Suprapubic skin (tissue), 4 donors: ENCODE results near the gene MLKL. TPM values are rescaled to one million over a fixed set of nuclear protein-coding genes. Genes with fewer than 3 reads are reported as not detected.

Experiments used
- DNase-seq, 2 donors: peaks; one replicate each; pipeline ENCODE4 v3.0.0-alpha.2; 2019; ENCODE audit warnings: low spot score in 2 of 2
- H3K27ac ChIP-seq: fragments of 200-600 bp; sonication (generic); one replicate; pipeline ENCODE4 v1.5.1; 2019
- H3K27me3 ChIP-seq: fragments of 200-600 bp; sonication (generic); one replicate; pipeline ENCODE4 v1.5.1; 2019
- H3K36me3 ChIP-seq: fragments of 200-600 bp; sonication (generic); one replicate; pipeline ENCODE4 v1.5.1; 2019
- H3K4me1 ChIP-seq: fragments of 200-600 bp; sonication (generic); one replicate; pipeline ENCODE4 v1.5.1; 2019
- H3K4me3 ChIP-seq: fragments of 200-600 bp; sonication (generic); one replicate; pipeline ENCODE4 v1.5.1; 2019; ENCODE audit warnings: mild to moderate bottlenecking
- H3K9me3 ChIP-seq: fragments of 200-600 bp; sonication (generic); one replicate; pipeline ENCODE4 v1.5.1; 2019
- CTCF ChIP-seq, 2 donors: fragments of 200-600 bp in 1 of 2; fragments of 450-650 bp in 1 of 2; sonication (generic) in 1 of 2; IDR thresholded peaks; one replicate each; pipeline ENCODE4 v1.5.1; 2016 to 2019; ENCODE audit warnings: antibody characterized with exemption in 2 of 2, mild to moderate bottlenecking in 1 of 2, moderate library complexity in 1 of 2
- EP300 ChIP-seq: sonication (generic); formaldehyde crosslinking; IDR thresholded peaks from one replicate; pipeline ENCODE4 v1.6.1; 2017; ENCODE audit warnings: antibody characterized with exemption
- POLR2A ChIP-seq, 2 donors: fragments of 450-650 bp; IDR thresholded peaks; one replicate each; pipeline ENCODE4 v1.6.1; 2017; ENCODE audit warnings: antibody characterized with exemption in 2 of 2, mild to moderate bottlenecking in 2 of 2, moderate library complexity in 2 of 2
- POLR2AphosphoS5 ChIP-seq, 3 donors: sonication (generic); formaldehyde crosslinking; IDR thresholded peaks; one replicate each; pipeline ENCODE4 v1.6.1; 2017; ENCODE audit warnings: antibody characterized with exemption in 3 of 3
- WGBS: methylation state at CpG from one replicate; pipeline ENCODE4 v1.1.5; 2018; 5-methylcytosine and 5-hydroxymethylcytosine counted together
- total RNA-seq, 4 donors: library from RNA; depleted of rRNA; stranded (reverse); fragments of >200 nt; gene quantifications; one replicate each; pipeline ENCODE4 v1.1.0, GENCODE V29; 2016

The MLKL gene
- total RNA-seq, 4 donors from 2014 or later, result 3.1 to 12.0 (median 7.0) TPM

- Histone ChIP-seq H3K9me3 (peaks cover 3% of the 10 kb centered on the region), H3K27me3 (peaks cover 7% of the 10 kb centered on the region), H3K36me3 (no peaks in the 10 kb centered on the region), H3K27ac (no peak overlapping the region), H3K4me3 (no peak overlapping the region), H3K4me1 (peaks cover 19% of the 10 kb centered on the region)
- WGBS, result 89% methylated on average over 8 of the region's 8 CpGs
- TF ChIP-seq CTCF (IDR thresholded peaks at IDR 0.05), result no peak
- no peak for TF ChIP-seq POLR2A (IDR thresholded peaks at IDR 0.05)
- TF ChIP-seq POLR2AphosphoS5 (IDR thresholded peaks at IDR 0.05), result no peak
- no peak for TF ChIP-seq EP300
- no peak for DNase-seq
Measured at GRCh38 chr16:74731853-74732477, 31.3 kb upstream of the MLKL start.

GRCh38 chr16:74729783-74730683 lies 29.4 kb upstream of the MLKL start:
- H3K27me3 ChIP-seq, result peaks cover 4% of the 10 kb centered on the region
- H3K36me3 ChIP-seq, result no peaks in the 10 kb centered on the region
- 39% methylated on average over 8 of the region's 11 CpGs for WGBS
- peaks cover 3% of the 10 kb centered on the region for H3K9me3 ChIP-seq
- no peak overlapping the region for H3K4me3 ChIP-seq
- DNase-seq, result no peak
- peaks cover 19% of the 10 kb centered on the region for H3K4me1 ChIP-seq
- H3K27ac ChIP-seq, result peak overlapping the region; percentile 73
- TF ChIP-seq POLR2A (IDR thresholded peaks at IDR 0.05) (no peak), POLR2AphosphoS5 (IDR thresholded peaks at IDR 0.05) (no peak), EP300 (no peak), CTCF (IDR thresholded peaks at IDR 0.05) (no peak)

- peaks cover 19% of the 10 kb centered on the region for H3K4me1 ChIP-seq
- H3K27me3 ChIP-seq, result peaks cover 13% of the 10 kb centered on the region
- H3K9me3 ChIP-seq, result peaks cover 3% of the 10 kb centered on the region
- DNase-seq, result no peak
- no peak overlapping the region for H3K27ac ChIP-seq
- WGBS, result 96% methylated on average over 4 of the region's 4 CpGs
- H3K4me3 ChIP-seq, result no peak overlapping the region
- no peaks in the 10 kb centered on the region for H3K36me3 ChIP-seq
- no peak for TF ChIP-seq EP300
- TF ChIP-seq POLR2AphosphoS5 (IDR thresholded peaks at IDR 0.05), result no peak
- no peak for TF ChIP-seq CTCF (IDR thresholded peaks at IDR 0.05)
Measured at GRCh38 chr16:74727903-74728302, 27.2 kb upstream of the MLKL start.

GRCh38 chr16:74726716-74727115 lies 26.1 kb upstream of the MLKL start:
- H3K4me1 ChIP-seq, result peaks cover 19% of the 10 kb centered on the region
- no peak overlapping the region for H3K27ac ChIP-seq
- H3K27me3 ChIP-seq, result peaks cover 13% of the 10 kb centered on the region
- H3K36me3 ChIP-seq, result no peaks in the 10 kb centered on the region
- no peak overlapping the region for H3K4me3 ChIP-seq
- peaks cover 3% of the 10 kb centered on the region for H3K9me3 ChIP-seq
- TF ChIP-seq POLR2A (IDR thresholded peaks at IDR 0.05), result no peak
- peak in 1 of 2 donors; percentile 24 for TF ChIP-seq CTCF (IDR thresholded peaks at IDR 0.05)
- 50% methylated on average over 2 of the region's 2 CpGs for WGBS
- no peak for DNase-seq
